ENCODE results near the gene C1orf159.

DNA sequence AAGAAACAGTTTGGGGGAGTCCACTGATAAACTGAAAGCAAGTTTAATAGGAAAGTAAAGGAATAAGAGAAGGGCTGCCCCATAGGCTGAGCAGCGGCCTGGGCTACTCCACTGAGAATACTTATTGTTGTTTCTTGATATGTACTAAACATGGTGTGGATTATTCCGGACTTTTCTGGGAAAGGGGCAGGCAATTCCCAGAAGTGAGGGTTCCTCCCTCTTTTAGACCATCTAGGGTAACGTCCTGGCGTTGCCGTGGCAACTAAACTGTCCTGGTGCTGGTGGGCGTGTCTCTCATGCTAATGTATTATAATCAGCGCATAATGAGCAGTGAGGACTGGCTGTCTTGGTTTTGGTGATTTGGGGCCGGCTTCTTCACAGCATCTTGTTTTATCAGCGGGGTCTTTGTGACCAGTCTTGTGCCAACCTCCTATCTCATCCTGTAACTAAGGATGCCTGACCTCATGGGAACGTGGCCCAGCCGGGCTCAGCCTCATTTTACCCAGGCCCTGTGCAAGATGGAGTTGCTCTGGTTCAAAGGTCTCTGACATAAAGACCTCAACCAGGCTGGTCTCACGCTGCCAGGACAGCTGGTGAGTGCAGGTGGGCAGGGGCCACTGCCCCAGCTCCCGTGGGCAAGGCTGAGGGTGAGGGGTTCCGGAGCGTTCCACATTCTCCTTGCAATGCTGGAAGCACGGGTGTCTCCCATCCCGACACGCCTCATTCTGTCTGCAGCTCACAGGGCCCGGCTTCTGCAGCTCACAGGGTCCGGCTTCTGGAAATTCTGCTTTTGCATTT lies 19.6 kb upstream of the C1orf159 start:
- TF ChIP-seq MAX (IDR thresholded peaks at IDR 0.05) = no peak
- TF ChIP-seq, protein P1, sequence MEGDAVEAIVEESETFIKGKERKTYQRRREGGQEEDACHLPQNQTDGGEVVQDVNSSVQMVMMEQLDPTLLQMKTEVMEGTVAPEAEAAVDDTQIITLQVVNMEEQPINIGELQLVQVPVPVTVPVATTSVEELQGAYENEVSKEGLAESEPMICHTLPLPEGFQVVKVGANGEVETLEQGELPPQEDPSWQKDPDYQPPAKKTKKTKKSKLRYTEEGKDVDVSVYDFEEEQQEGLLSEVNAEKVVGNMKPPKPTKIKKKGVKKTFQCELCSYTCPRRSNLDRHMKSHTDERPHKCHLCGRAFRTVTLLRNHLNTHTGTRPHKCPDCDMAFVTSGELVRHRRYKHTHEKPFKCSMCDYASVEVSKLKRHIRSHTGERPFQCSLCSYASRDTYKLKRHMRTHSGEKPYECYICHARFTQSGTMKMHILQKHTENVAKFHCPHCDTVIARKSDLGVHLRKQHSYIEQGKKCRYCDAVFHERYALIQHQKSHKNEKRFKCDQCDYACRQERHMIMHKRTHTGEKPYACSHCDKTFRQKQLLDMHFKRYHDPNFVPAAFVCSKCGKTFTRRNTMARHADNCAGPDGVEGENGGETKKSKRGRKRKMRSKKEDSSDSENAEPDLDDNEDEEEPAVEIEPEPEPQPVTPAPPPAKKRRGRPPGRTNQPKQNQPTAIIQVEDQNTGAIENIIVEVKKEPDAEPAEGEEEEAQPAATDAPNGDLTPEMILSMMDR (IDR thresholded peaks at IDR 0.05; ENCODE audit: control extremely low read depth in 1 of 3, insufficient read depth in 1 of 3, low read depth in 1 of 3, low read length in 3 of 3) = no peak
- TF ChIP-seq POLR2AphosphoS5 (IDR thresholded peaks at IDR 0.05; ENCODE audit: low read depth, low read length) = no peak
- no peak for TF ChIP-seq SUZ12 (IDR thresholded peaks at IDR 0.05; ENCODE audit: low read length)
- no peak for TF ChIP-seq POLR2A (IDR thresholded peaks at IDR 0.05; ENCODE audit: control extremely low read depth in 1 of 2, low read depth in 2 of 2, low read length in 2 of 2)
- TF ChIP-seq CBX8 (IDR thresholded peaks at IDR 0.05; ENCODE audit: borderline replicate concordance, low read depth, low read length) = no peak
- TF ChIP-seq CHD1 (IDR thresholded peaks at IDR 0.05; ENCODE audit: low read depth, low read length) = no peak
- no peak for TF ChIP-seq CBX5 (IDR thresholded peaks at IDR 0.05; ENCODE audit: low read depth, low read length)
- TF ChIP-seq, protein P2, sequence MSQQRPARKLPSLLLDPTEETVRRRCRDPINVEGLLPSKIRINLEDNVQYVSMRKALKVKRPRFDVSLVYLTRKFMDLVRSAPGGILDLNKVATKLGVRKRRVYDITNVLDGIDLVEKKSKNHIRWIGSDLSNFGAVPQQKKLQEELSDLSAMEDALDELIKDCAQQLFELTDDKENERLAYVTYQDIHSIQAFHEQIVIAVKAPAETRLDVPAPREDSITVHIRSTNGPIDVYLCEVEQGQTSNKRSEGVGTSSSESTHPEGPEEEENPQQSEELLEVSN (IDR thresholded peaks at IDR 0.05) = no peak
- TF ChIP-seq RFX5 (IDR thresholded peaks at IDR 0.05; ENCODE audit: borderline replicate concordance, low read depth, low read length) = no peak
- TF ChIP-seq MAFK (IDR thresholded peaks at IDR 0.05; ENCODE audit: low read depth, low read length) = no peak
- TF ChIP-seq SIX5 (IDR thresholded peaks at IDR 0.05; ENCODE audit: low read depth, low read length) = no peak

All from H1 (cell line).